Measurements from ENCODE around the gene RAD51B.

The RAD51B gene

DNA sequence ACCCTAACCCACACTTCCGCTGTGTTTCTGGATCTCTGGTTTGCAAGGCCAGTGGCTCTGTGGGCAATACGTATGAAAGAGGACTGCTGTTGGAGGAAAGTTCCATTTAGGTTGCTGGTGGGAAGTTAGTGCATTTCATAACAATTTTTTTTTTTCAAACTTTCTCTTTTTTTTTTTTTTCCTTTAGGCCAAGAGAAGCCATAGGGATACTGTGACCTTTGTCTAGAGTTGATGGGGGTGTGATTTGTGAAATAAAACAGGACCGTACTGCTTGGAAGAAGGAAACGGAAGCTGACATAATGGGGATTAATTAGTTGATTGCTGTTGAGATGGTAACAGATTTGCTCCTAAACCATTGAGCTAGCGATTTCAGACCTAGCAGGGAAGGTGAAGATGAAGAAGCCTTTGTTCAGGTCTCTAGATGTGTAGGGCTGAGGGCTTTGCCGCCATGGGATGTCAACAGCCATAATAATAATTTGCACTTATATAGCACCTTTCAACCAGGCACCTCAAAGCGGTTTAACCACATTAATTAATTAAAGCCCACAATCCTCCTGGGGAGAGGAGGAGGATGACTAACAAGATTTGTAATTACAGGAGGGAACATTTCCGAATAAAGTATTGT is 658.0 kb downstream of the RAD51B start:
- no peaks in the 10 kb centered on the region for H3K79me1 ChIP-seq (ENCODE audit: low read length)
- no CpG with 5 or more reads among the region's 8 CpGs for WGBS (ENCODE audit: extremely low coverage, insufficient coverage, low lambda C conversion rate)
- no peak for DNase-seq
- peak overlapping the region; percentile 87 for H3K4ac ChIP-seq (ENCODE audit: low read depth, low read length)
- H4K5ac ChIP-seq (ENCODE audit: low read length) = no peak overlapping the region
- peak overlapping the region; percentile 77 for H3K18ac ChIP-seq (ENCODE audit: low read length)
- H3K79me2 ChIP-seq (ENCODE audit: control insufficient read depth, insufficient read depth, low read length) = no peaks in the 10 kb centered on the region
- no peak overlapping the region for H2AK5ac ChIP-seq (ENCODE audit: low read length)
- H3K9ac ChIP-seq (ENCODE audit: low read length) = no peak overlapping the region
- peak overlapping the region; percentile 32 for H2BK120ac ChIP-seq (ENCODE audit: low read depth, low read length)
- peaks cover 14% of the 10 kb centered on the region for H3K4me1 ChIP-seq (ENCODE audit: control insufficient read depth, low read depth, low read length)
- H3K4me3 ChIP-seq (ENCODE audit: low read length) = no peak overlapping the region
- no peak overlapping the region for H3K56ac ChIP-seq (ENCODE audit: low read length)
- no peaks in the 10 kb centered on the region for H3K27me3 ChIP-seq (ENCODE audit: insufficient read depth, low read length, poor library complexity)
- H4K8ac ChIP-seq (ENCODE audit: low read depth, low read length) = no peak overlapping the region
- no peaks in the 10 kb centered on the region for H3K36me3 ChIP-seq (ENCODE audit: control insufficient read depth, insufficient read depth, low read length)
- no peak overlapping the region for H2BK5ac ChIP-seq (ENCODE audit: low read length)
- H3K4me2 ChIP-seq (ENCODE audit: low read length) = no peak overlapping the region
- H3K27ac ChIP-seq (ENCODE audit: low read depth, low read length) = peak overlapping the region; percentile 73
- H2BK15ac ChIP-seq (replicated peaks; ENCODE audit: low read depth) = peak overlapping the region; percentile 23
- no peak overlapping the region for H3K23ac ChIP-seq (ENCODE audit: low read length)

DNA sequence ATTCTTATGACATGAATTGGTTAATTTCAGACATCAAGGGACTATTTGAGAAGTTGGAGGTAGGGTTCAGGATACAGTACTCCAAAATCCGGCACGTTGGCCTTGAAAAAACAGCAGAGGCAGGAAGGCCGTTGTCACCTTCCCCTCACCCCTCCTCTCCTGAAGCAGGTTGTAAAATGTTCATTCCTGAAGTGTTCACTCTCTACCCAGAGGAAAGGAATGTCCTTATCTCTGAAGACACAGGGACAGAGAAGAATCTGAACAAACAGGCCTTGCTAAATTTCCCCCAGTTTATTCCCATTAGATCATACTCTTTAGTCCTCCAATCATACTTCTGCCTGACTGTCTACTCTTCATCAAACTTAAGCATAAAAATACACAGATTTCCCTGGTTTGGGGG is 659.7 kb downstream of the RAD51B start:
- Histone ChIP-seq H3K18ac (ENCODE audit: low read length) (no peak overlapping the region), H3K79me2 (ENCODE audit: control insufficient read depth, insufficient read depth, low read length) (no peaks in the 10 kb centered on the region), H3K4me3 (ENCODE audit: low read length) (no peak overlapping the region), H3K27ac (ENCODE audit: low read depth, low read length) (no peak overlapping the region), H3K36me3 (ENCODE audit: control insufficient read depth, insufficient read depth, low read length) (no peaks in the 10 kb centered on the region), H3K23ac (ENCODE audit: low read length) (no peak overlapping the region), H3K56ac (ENCODE audit: low read length) (no peak overlapping the region), H4K5ac (ENCODE audit: low read length) (no peak overlapping the region), H3K4me1 (ENCODE audit: control insufficient read depth, low read depth, low read length) (peaks cover 14% of the 10 kb centered on the region), H3K4me2 (ENCODE audit: low read length) (no peak overlapping the region), H3K9ac (ENCODE audit: low read length) (no peak overlapping the region), H4K8ac (ENCODE audit: low read depth, low read length) (no peak overlapping the region), H3K27me3 (ENCODE audit: insufficient read depth, low read length, poor library complexity) (no peaks in the 10 kb centered on the region), H3K4ac (ENCODE audit: low read depth, low read length) (no peak overlapping the region), H2BK120ac (ENCODE audit: low read depth, low read length) (no peak overlapping the region), H3K79me1 (ENCODE audit: low read length) (no peaks in the 10 kb centered on the region), H2BK5ac (ENCODE audit: low read length) (no peak overlapping the region), H2BK15ac (replicated peaks; ENCODE audit: low read depth) (no peak overlapping the region), H2AK5ac (ENCODE audit: low read length) (no peak overlapping the region)
- peak; percentile 78 for DNase-seq
- no CpG with 5 or more reads among the region's 3 CpGs for WGBS (ENCODE audit: extremely low coverage, insufficient coverage, low lambda C conversion rate)

DNA sequence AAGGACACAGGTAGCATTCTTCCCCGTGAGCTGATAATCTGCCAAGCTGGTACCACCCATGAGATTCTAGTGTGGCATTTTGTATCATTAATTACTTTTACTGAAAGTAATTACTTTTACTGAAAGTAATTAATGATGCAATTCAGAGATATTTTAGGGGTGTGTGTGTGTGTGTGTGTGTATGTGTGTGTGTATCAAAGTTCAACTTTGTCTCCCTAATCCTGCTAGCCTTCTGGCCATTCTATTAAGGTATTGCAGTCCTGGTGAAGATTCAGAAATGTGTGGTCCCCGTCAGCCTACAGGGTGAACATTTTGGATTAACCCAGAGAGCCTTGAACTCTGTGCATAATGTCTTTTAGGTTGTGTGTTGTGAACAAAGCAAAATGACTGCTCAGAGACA is 662.4 kb downstream of the RAD51B start:
- H3K79me1 ChIP-seq (ENCODE audit: low read length) = no peaks in the 10 kb centered on the region
- no CpG with 5 or more reads among the region's 2 CpGs for WGBS (ENCODE audit: extremely low coverage, insufficient coverage, low lambda C conversion rate)

DNA sequence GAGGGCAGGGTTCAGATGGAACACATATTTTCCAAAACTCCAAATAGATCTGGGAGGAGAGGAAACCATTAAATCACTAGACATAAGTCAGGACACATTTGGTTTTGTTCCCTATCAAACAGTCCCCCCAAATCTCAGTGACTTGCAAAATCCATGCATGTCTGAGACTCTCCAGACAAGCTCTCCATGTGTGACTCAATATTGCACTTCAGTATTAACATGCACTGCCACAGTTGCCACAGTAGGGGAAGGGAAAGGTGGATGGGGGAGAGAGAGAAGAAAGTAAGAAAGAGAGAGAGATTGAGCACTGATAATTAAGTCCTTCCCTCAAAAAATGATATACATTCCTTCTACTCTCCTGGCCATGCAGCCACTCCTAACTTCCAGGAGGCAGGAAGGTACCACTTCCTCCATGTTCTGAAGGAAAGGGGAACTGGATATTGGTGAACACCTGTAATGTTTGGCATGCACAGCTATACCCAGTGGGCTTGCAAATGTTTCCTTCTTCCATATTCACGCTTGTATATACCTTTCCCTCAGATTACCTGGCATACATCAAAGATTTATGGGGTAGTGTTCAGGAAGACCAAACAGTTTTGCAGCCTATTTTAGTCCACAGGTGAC is 663.3 kb downstream of the RAD51B start:
- no CpG with 5 or more reads among the region's 1 CpG for WGBS (ENCODE audit: extremely low coverage, insufficient coverage, low lambda C conversion rate)
- Histone ChIP-seq H2BK120ac (ENCODE audit: low read depth, low read length) (no peak overlapping the region), H3K18ac (ENCODE audit: low read length) (no peak overlapping the region), H3K27me3 (ENCODE audit: insufficient read depth, low read length, poor library complexity) (no peaks in the 10 kb centered on the region), H4K5ac (ENCODE audit: low read length) (no peak overlapping the region), H2BK15ac (replicated peaks; ENCODE audit: low read depth) (no peak overlapping the region), H3K4me1 (ENCODE audit: control insufficient read depth, low read depth, low read length) (no peaks in the 10 kb centered on the region), H3K56ac (ENCODE audit: low read length) (no peak overlapping the region), H3K79me2 (ENCODE audit: control insufficient read depth, insufficient read depth, low read length) (no peaks in the 10 kb centered on the region), H3K79me1 (ENCODE audit: low read length) (no peaks in the 10 kb centered on the region), H3K4ac (ENCODE audit: low read depth, low read length) (no peak overlapping the region), H4K8ac (ENCODE audit: low read depth, low read length) (no peak overlapping the region), H3K27ac (ENCODE audit: low read depth, low read length) (no peak overlapping the region), H2AK5ac (ENCODE audit: low read length) (no peak overlapping the region), H3K4me3 (ENCODE audit: low read length) (no peak overlapping the region), H3K23ac (ENCODE audit: low read length) (no peak overlapping the region), H3K36me3 (ENCODE audit: control insufficient read depth, insufficient read depth, low read length) (no peaks in the 10 kb centered on the region), H3K9ac (ENCODE audit: low read length) (no peak overlapping the region), H3K4me2 (ENCODE audit: low read length) (no peak overlapping the region), H2BK5ac (ENCODE audit: low read length) (no peak overlapping the region)
- DNase-seq = no peak

More for the DNA sequence above, 662.4 kb downstream of the RAD51B start:
- H3K9ac ChIP-seq (ENCODE audit: low read length) = no peak overlapping the region
- H4K8ac ChIP-seq (ENCODE audit: low read depth, low read length) = no peak overlapping the region
- no peak overlapping the region for H3K23ac ChIP-seq (ENCODE audit: low read length)
- H2BK120ac ChIP-seq (ENCODE audit: low read depth, low read length) = no peak overlapping the region
- no peak overlapping the region for H3K18ac ChIP-seq (ENCODE audit: low read length)
- H3K4me3 ChIP-seq (ENCODE audit: low read length) = no peak overlapping the region
- H3K56ac ChIP-seq (ENCODE audit: low read length) = no peak overlapping the region
- H3K4me1 ChIP-seq (ENCODE audit: control insufficient read depth, low read depth, low read length) = peaks cover 6% of the 10 kb centered on the region
- H2BK15ac ChIP-seq (replicated peaks; ENCODE audit: low read depth) = no peak overlapping the region
- H3K4me2 ChIP-seq (ENCODE audit: low read length) = no peak overlapping the region
- H3K79me2 ChIP-seq (ENCODE audit: control insufficient read depth, insufficient read depth, low read length) = no peaks in the 10 kb centered on the region
- no peak overlapping the region for H4K5ac ChIP-seq (ENCODE audit: low read length)
- no peak overlapping the region for H2BK5ac ChIP-seq (ENCODE audit: low read length)
- H3K27ac ChIP-seq (ENCODE audit: low read depth, low read length) = no peak overlapping the region
- no peak overlapping the region for H3K4ac ChIP-seq (ENCODE audit: low read depth, low read length)
- no peaks in the 10 kb centered on the region for H3K27me3 ChIP-seq (ENCODE audit: insufficient read depth, low read length, poor library complexity)
- no peak overlapping the region for H2AK5ac ChIP-seq (ENCODE audit: low read length)
- no peak for DNase-seq
- H3K36me3 ChIP-seq (ENCODE audit: control insufficient read depth, insufficient read depth, low read length) = no peaks in the 10 kb centered on the region

DNA sequence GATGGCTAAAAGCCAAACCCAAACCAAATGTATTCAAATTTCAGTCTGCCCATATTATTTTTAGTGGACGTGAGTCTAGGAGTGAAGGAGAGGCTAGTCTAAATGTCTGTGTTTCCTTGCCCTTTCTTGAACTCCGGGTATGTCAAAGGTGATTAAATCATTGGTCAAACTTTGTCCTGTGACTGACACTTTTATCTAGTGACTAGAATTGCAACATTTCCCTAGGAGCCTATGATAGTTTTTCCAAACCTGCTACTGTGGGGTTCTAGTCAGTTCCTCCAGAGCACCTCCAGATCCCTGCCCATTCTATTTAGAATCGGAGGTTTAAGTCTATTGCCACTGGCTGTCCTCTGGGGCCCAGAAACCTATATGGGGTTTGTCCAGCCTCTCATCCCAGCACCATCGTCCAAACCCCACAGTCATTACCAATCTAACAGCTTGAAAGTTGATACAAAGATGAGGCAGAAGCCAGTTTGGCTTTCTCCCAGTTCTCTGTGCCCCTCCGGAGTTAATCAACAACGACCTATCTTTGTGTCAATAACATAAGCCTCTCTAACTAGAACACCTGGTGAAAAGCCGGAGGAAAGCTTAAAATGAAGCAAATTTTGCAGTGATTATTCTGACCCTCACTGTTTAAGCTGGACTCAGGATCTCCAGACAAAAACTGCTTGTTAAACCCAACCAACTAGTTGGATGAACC is 666.6 kb downstream of the RAD51B start:
- Histone ChIP-seq H3K27ac (ENCODE audit: low read depth, low read length) (no peak overlapping the region), H4K8ac (ENCODE audit: low read depth, low read length) (no peak overlapping the region), H3K23ac (ENCODE audit: low read length) (no peak overlapping the region), H3K4me3 (ENCODE audit: low read length) (no peak overlapping the region), H3K56ac (ENCODE audit: low read length) (no peak overlapping the region), H2BK15ac (replicated peaks; ENCODE audit: low read depth) (no peak overlapping the region), H3K18ac (ENCODE audit: low read length) (no peak overlapping the region), H3K36me3 (ENCODE audit: control insufficient read depth, insufficient read depth, low read length) (no peaks in the 10 kb centered on the region), H3K4me1 (ENCODE audit: control insufficient read depth, low read depth, low read length) (no peaks in the 10 kb centered on the region), H2BK120ac (ENCODE audit: low read depth, low read length) (no peak overlapping the region), H3K79me2 (ENCODE audit: control insufficient read depth, insufficient read depth, low read length) (no peaks in the 10 kb centered on the region), H3K79me1 (ENCODE audit: low read length) (no peaks in the 10 kb centered on the region), H3K4me2 (ENCODE audit: low read length) (no peak overlapping the region), H4K5ac (ENCODE audit: low read length) (no peak overlapping the region), H3K4ac (ENCODE audit: low read depth, low read length) (no peak overlapping the region), H3K9ac (ENCODE audit: low read length) (no peak overlapping the region), H3K27me3 (ENCODE audit: insufficient read depth, low read length, poor library complexity) (no peaks in the 10 kb centered on the region), H2BK5ac (ENCODE audit: low read length) (no peak overlapping the region), H2AK5ac (ENCODE audit: low read length) (no peak overlapping the region)
- DNase-seq = no peak
- no CpG with 5 or more reads among the region's 7 CpGs for WGBS (ENCODE audit: extremely low coverage, insufficient coverage, low lambda C conversion rate)
